ENCODE data around the gene BLVRB.
A peak's percentile ranks its signal among the peaks of the same experiment; 100 is the strongest.
"Not testable (repeated sequence)": the region's sequence is repeated elsewhere in the genome, so short reads cannot be mapped to it uniquely, and the experiment has no call there.

The BLVRB gene

GRCh38 chr19:40449506-40449905, 16.0 kb downstream of the BLVRB start:
- DNase-seq (ENCODE audit: low read depth): no peak

GRCh38 chr19:40446263-40446784, 19.2 kb downstream of the BLVRB start:
- no peak for DNase-seq (ENCODE audit: low read depth)

- no peak for DNase-seq (ENCODE audit: low read depth)
Measured at GRCh38 chr19:40445780-40446262, 19.7 kb downstream of the BLVRB start.

GRCh38 chr19:40444825-40445312, 20.7 kb downstream of the BLVRB start:
- no peak for DNase-seq (ENCODE audit: low read depth)

GRCh38 chr19:40444000-40444824, 21.3 kb downstream of the BLVRB start, which contains the start of gene SERTAD3:
TSS of gene SERTAD3 (minus strand) at chr19:40444335. CDS start at chr19:40442080, 2,255 bp downstream.
- peak; percentile 92 for DNase-seq (ENCODE audit: low read depth)

- peak; percentile 99 for DNase-seq (ENCODE audit: low read depth)
Measured at GRCh38 chr19:40443131-40443999, 22.2 kb downstream of the BLVRB start.

- no peak for DNase-seq (ENCODE audit: low read depth)
Measured at GRCh38 chr19:40442328-40443130, 23.0 kb downstream of the BLVRB start.

- DNase-seq (ENCODE audit: low read depth): no peak
Measured at GRCh38 chr19:40441719-40442253, 23.8 kb downstream of the BLVRB start.

GRCh38 chr19:40438284-40438683, 27.3 kb downstream of the BLVRB start:
- DNase-seq (ENCODE audit: low read depth): no peak

GRCh38 chr19:40433391-40434216, 31.9 kb downstream of the BLVRB start:
- peak; percentile 89 for DNase-seq (ENCODE audit: low read depth)

GRCh38 chr19:40432760-40433159, 32.8 kb downstream of the BLVRB start:
- not testable (repeated sequence) for DNase-seq (ENCODE audit: low read depth)

GRCh38 chr19:40431698-40432097, 33.8 kb downstream of the BLVRB start:
- DNase-seq (ENCODE audit: low read depth): no peak

GRCh38 chr19:40430242-40430641, 35.3 kb downstream of the BLVRB start:
- DNase-seq (ENCODE audit: low read depth): not testable (repeated sequence)

GRCh38 chr19:40428197-40428596, 37.3 kb downstream of the BLVRB start:
- DNase-seq (ENCODE audit: low read depth): not testable (repeated sequence)

GRCh38 chr19:40425450-40426287, 39.9 kb downstream of the BLVRB start, which contains the start of gene SERTAD1:
TSS of gene SERTAD1 (minus strand) at chr19:40425992. CDS start at chr19:40423546, 2,446 bp downstream.
- peak; percentile 98 for DNase-seq (ENCODE audit: low read depth)

- no peak for DNase-seq (ENCODE audit: low read depth)
Measured at GRCh38 chr19:40424637-40425449, 40.7 kb downstream of the BLVRB start.

- DNase-seq (ENCODE audit: low read depth): no peak
Measured at GRCh38 chr19:40423938-40424337, 41.6 kb downstream of the BLVRB start.

Data from GM04504 (cell line).